Activated naive CD8-positive, alpha-beta T cell treated with anti-CD3 and anti-CD28 coated beads, Interleukin-2, amount 50 U/mL, for 24 hours (primary cell): Measurements from ENCODE around the gene CRYL1.
A peak's percentile ranks its signal among the peaks of the same experiment; 100 is the strongest.

ENCODE experiments used
- ATAC-seq: fragments of 150-1000 bp; cut with Tn5 transposase; one replicate; pipeline ENCODE4 v1.10.0; 2021
- DNase-seq: peaks from one replicate; pipeline ENCODE4 v3.0.0; 2021
- H3K27ac Mint-ChIP-seq: one replicate; pipeline ENCODE4 v1.8.0; 2021; ENCODE audit warnings: mild to moderate bottlenecking, mixed read lengths
- H3K27me3 Mint-ChIP-seq: one replicate; pipeline ENCODE4 v1.8.0; 2021; ENCODE audit warnings: mixed read lengths
- H3K36me3 Mint-ChIP-seq: one replicate; pipeline ENCODE4 v1.8.0; 2021; ENCODE audit warnings: low read depth, mixed read lengths
- H3K4me1 Mint-ChIP-seq: one replicate; pipeline ENCODE4 v1.8.0; 2021; ENCODE audit warnings: mixed read lengths
- H3K4me3 Mint-ChIP-seq: one replicate; pipeline ENCODE4 v1.8.0; 2021; ENCODE audit warnings: mild to moderate bottlenecking, moderate library complexity, mixed read lengths
- H3K9me3 Mint-ChIP-seq: one replicate; pipeline ENCODE4 v1.8.0; 2021; ENCODE audit warnings: mixed read lengths

Gene CRYL1

GRCh38 chr13:20462533-20462915 lies 63.1 kb downstream of the CRYL1 start:
- no peak for ATAC-seq
- H3K9me3 Mint-ChIP-seq = peaks cover 4% of the 10 kb centered on the region
- peaks cover 39% of the 10 kb centered on the region for H3K4me1 Mint-ChIP-seq
- H3K27ac Mint-ChIP-seq = no peak overlapping the region
- no peaks in the 10 kb centered on the region for H3K27me3 Mint-ChIP-seq
- H3K4me3 Mint-ChIP-seq = no peak overlapping the region
- DNase-seq = no peak
- H3K36me3 Mint-ChIP-seq = no peaks in the 10 kb centered on the region

DNA sequence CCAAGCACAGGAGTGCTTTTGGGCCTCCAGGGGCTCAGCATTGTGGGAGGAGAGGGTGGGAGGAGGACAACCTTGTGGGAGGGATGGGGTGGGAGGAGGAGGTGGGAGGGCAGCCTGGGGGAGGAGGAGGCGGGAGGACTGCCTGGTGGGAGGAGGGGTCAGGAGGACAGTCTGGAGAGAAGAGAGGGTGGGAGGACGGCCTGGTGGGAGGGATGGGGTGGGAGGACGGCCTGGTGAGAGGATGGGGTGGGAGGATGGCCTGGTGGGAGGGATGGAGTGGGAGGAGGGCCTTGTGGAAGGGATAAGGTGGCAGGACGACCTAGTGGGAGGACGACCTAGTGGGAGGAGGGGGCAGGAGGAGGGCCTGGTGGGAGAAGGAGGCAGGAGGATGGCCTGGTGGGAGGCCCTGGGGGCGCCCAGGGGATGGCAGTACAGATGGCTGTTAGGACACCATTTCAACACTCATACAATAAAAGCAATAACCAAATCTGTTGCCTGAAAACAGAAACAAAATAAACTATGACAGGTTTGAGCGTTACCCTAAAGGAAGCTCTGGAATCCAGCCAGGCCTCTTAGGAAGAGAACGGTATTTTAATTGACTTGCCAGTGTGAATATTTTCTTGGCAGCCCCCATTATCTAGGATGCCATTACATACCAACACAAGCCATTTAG lies 63.7 kb downstream of the CRYL1 start:
- Mint-ChIP-seq H3K4me1 (peaks cover 44% of the 10 kb centered on the region), H3K27ac (peak overlapping the region; percentile 93), H3K4me3 (peak overlapping the region; percentile 38), H3K9me3 (peaks cover 4% of the 10 kb centered on the region), H3K36me3 (no peaks in the 10 kb centered on the region), H3K27me3 (no peaks in the 10 kb centered on the region)
- no peak for DNase-seq
- ATAC-seq = no peak

DNA sequence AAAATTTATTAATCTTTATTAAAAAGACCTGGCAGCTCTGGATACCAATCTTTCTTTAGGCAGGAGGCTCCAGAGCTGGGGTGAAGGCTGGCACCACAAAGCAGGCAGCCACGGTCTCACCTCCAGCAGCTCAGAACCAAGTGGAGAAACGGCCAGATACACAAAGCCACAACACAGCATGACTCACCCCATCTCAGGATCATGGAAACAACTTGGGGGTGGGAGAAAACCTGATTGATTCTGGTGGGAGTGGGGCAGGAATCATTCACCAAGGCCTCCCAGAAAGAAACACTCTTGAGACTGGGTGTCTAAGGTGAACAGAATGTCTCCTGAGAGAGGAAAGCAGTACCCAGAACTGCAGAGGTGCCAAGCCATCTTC lies 64.2 kb downstream of the CRYL1 start:
- Mint-ChIP-seq H3K4me1 (peaks cover 49% of the 10 kb centered on the region), H3K27ac (peak overlapping the region; percentile 93), H3K27me3 (no peaks in the 10 kb centered on the region), H3K9me3 (peaks cover 4% of the 10 kb centered on the region), H3K36me3 (no peaks in the 10 kb centered on the region), H3K4me3 (peak overlapping the region; percentile 38)
- ATAC-seq (peak; percentile 87), DNase-seq (peak; percentile 51)

- DNase-seq (peak; percentile 36), ATAC-seq (no peak)
- Mint-ChIP-seq H3K4me1 (peaks cover 49% of the 10 kb centered on the region), H3K27me3 (no peaks in the 10 kb centered on the region), H3K36me3 (no peaks in the 10 kb centered on the region), H3K27ac (peak overlapping the region; percentile 93), H3K4me3 (peak overlapping the region; percentile 38), H3K9me3 (peaks cover 4% of the 10 kb centered on the region)
Measured at GRCh38 chr13:20460761-20461160, 64.9 kb downstream of the CRYL1 start.

DNA sequence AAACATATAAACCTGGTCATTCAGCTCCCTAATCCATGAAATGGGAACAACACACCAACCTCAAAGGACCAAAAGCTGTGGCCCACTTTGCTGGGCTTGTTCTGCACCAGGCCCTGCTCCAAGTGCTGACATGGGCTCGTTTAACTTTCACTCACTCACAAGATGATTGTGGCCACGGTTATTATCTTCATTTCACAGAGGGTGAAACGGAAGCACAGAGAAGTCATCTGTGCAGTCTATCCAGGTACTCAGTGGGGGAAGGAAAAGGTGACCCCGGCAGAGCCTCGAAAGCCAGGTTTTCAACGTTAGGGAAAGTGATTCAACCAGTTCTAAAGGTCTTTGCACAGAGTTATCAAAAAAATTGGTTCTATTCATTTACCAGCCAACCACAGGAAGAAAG lies 68.0 kb downstream of the CRYL1 start:
- ATAC-seq = peak; percentile 47
- Mint-ChIP-seq H3K4me3 (no peak overlapping the region), H3K4me1 (peaks cover 38% of the 10 kb centered on the region), H3K27me3 (no peaks in the 10 kb centered on the region), H3K27ac (peak overlapping the region; percentile 16), H3K36me3 (no peaks in the 10 kb centered on the region), H3K9me3 (peaks cover 4% of the 10 kb centered on the region)
- no peak for DNase-seq

DNA sequence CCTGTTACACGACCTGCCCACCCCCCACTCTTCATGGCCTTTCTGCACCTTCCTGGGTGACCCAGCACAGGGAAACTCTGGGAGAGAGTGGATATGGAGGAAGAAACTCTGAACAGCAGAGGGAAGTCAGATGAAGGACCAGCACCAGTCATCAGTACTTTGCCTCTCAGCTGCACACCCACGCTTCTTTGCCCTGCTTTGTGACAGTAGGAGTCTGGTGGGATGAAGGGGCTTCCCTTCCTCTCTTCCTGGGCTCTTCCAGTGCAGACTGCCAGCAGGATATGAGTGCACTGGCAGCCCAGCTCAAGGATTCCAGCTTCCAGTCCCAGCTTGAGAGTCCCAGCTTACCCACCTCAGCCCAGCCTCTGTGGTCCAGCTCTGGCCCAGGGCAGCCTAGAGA lies 68.9 kb downstream of the CRYL1 start:
- H3K9me3 Mint-ChIP-seq = peaks cover 4% of the 10 kb centered on the region
- DNase-seq = no peak
- H3K27ac Mint-ChIP-seq = no peak overlapping the region
- H3K36me3 Mint-ChIP-seq = no peaks in the 10 kb centered on the region
- peaks cover 35% of the 10 kb centered on the region for H3K4me1 Mint-ChIP-seq
- H3K4me3 Mint-ChIP-seq = no peak overlapping the region
- no peak for ATAC-seq
- H3K27me3 Mint-ChIP-seq = no peaks in the 10 kb centered on the region

DNA sequence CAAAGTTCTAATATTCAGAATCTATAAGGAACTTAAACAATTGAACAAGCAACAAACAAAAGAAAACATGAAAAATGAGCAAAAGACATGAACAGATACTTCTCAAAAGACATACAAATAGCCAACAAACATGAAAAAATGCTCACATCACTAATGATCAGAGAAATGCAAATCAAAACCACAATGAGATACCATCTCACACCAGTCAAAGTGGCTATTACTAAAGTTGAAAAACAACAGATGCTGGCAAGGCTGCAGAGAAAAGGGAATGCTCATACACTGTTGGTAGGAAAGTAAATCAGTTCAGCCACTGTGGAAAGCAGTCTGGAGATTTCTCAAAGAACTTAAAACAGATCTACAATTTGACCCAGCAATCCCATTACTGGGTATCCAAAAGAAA lies 74.3 kb downstream of the CRYL1 start:
- ATAC-seq (no peak), DNase-seq (no peak)
- H3K27me3 Mint-ChIP-seq = no peaks in the 10 kb centered on the region
- peaks cover 25% of the 10 kb centered on the region for H3K9me3 Mint-ChIP-seq
- H3K36me3 Mint-ChIP-seq = peaks cover 26% of the 10 kb centered on the region
- H3K4me3 Mint-ChIP-seq = no peak overlapping the region
- H3K27ac Mint-ChIP-seq = no peak overlapping the region
- H3K4me1 Mint-ChIP-seq = peaks cover 10% of the 10 kb centered on the region

- ATAC-seq = no peak
- Mint-ChIP-seq H3K27me3 (no peaks in the 10 kb centered on the region), H3K9me3 (peaks cover 35% of the 10 kb centered on the region), H3K4me1 (peaks cover 10% of the 10 kb centered on the region), H3K4me3 (no peak overlapping the region), H3K36me3 (peaks cover 36% of the 10 kb centered on the region), H3K27ac (no peak overlapping the region)
- no peak for DNase-seq
Measured at GRCh38 chr13:20448470-20448869, 77.2 kb downstream of the CRYL1 start.

DNA sequence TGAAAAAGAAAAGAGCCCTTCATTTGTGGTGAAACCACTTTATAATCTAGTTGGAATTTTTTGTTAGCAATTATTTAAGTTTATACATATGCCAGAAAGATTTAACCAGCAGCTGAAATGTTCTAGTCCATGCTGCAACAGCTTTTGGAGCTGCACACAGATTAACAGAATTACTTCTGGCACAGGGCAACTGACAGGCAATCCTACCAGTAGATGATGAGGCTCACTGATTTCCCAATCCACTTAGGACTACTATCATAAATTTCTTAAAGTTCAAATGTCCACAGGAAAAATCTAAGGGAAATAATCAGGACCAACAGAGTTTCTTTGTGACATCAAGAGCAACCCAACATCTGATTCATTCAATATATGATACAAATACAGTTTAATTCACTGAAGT lies 78.8 kb downstream of the CRYL1 start:
- no peak for DNase-seq
- Mint-ChIP-seq H3K4me3 (no peak overlapping the region), H3K27ac (no peak overlapping the region), H3K36me3 (peaks cover 36% of the 10 kb centered on the region), H3K4me1 (peaks cover 16% of the 10 kb centered on the region), H3K9me3 (peaks cover 35% of the 10 kb centered on the region), H3K27me3 (no peaks in the 10 kb centered on the region)
- no peak for ATAC-seq

DNA sequence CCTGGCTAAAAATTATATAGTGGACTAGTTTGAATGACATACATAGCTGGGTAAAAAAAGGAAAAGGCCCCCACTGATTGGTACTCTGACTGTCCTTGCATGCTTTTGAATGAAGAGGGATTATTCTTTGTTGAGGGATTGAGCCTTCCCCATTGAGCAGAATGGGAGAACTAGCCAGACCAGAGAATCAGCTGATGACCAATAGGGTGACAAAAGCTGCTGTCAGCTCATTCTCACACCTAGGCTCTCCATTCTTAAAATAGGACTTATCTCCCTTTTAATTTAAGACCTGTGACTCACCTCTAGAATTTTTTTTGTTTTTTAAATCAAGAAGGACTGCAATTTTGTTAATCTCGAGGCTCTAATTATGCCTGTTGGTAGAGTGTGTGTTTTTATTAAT lies 79.3 kb downstream of the CRYL1 start:
- ATAC-seq (no peak), DNase-seq (no peak)
- peaks cover 35% of the 10 kb centered on the region for H3K9me3 Mint-ChIP-seq
- peaks cover 12% of the 10 kb centered on the region for H3K4me1 Mint-ChIP-seq
- H3K4me3 Mint-ChIP-seq = no peak overlapping the region
- no peak overlapping the region for H3K27ac Mint-ChIP-seq
- no peaks in the 10 kb centered on the region for H3K27me3 Mint-ChIP-seq
- peaks cover 36% of the 10 kb centered on the region for H3K36me3 Mint-ChIP-seq

DNA sequence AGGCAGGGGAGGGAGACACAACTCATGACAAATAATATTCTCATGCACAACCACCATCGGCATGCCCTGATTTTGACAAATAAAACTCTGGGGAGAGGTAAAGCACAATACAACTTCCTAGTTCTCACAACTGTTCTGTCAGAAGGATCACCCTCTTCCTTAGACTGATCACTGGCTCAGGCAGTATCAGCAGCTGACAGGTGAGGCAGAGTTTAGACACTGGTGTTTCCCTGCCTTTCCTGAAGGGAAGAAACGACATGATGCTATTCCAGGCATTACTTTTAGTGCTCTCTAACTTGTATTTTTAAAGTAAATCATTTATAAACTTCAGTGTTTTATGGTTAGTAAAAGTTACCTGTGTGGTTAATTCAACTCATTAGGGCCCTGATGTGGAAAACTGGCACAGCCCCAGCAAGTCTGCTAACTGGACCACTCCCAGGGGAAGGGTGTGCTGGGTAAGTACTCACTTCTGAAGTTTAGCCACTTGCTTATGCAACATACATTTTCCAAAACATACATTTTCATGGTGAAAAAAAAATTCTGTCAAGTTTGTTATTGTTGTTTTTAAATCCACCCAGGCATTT lies 82.8 kb downstream of the CRYL1 start:
- DNase-seq = no peak
- Mint-ChIP-seq H3K36me3 (peaks cover 20% of the 10 kb centered on the region), H3K4me1 (peaks cover 8% of the 10 kb centered on the region), H3K4me3 (no peak overlapping the region), H3K27me3 (no peaks in the 10 kb centered on the region), H3K9me3 (peaks cover 19% of the 10 kb centered on the region), H3K27ac (no peak overlapping the region)
- ATAC-seq = no peak

GRCh38 chr13:20442375-20442774 lies 83.3 kb downstream of the CRYL1 start:
- peaks cover 15% of the 10 kb centered on the region for H3K9me3 Mint-ChIP-seq
- ATAC-seq (no peak), DNase-seq (no peak)
- H3K27me3 Mint-ChIP-seq = no peaks in the 10 kb centered on the region
- H3K4me1 Mint-ChIP-seq = peaks cover 8% of the 10 kb centered on the region
- H3K4me3 Mint-ChIP-seq = no peak overlapping the region
- no peak overlapping the region for H3K27ac Mint-ChIP-seq
- peaks cover 17% of the 10 kb centered on the region for H3K36me3 Mint-ChIP-seq

DNA sequence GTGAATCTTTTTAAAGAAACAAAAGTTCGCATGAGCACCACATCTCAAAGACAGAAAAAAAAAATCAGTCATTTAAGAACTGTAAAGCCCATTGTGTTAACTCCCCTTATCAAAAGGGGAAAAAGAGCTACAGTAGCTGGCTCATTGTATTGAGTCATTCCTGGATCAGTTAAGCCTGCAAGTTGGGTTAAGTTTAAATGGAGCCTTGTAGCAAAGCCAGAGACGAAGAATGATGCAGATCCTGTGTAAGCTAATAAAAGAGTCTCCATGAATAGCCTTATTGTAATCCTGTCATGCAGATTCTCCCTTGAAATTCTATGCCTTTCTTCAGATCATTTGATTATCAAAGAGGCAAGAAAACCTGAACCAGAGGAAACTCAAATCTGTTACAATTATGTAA lies 83.8 kb downstream of the CRYL1 start:
- ATAC-seq (no peak), DNase-seq (no peak)
- Mint-ChIP-seq H3K36me3 (peaks cover 15% of the 10 kb centered on the region), H3K9me3 (peaks cover 10% of the 10 kb centered on the region), H3K27me3 (no peaks in the 10 kb centered on the region), H3K4me3 (no peak overlapping the region), H3K4me1 (peaks cover 8% of the 10 kb centered on the region), H3K27ac (no peak overlapping the region)

GRCh38 chr13:20441056-20441455 lies 84.6 kb downstream of the CRYL1 start:
- Mint-ChIP-seq H3K9me3 (peaks cover 10% of the 10 kb centered on the region), H3K27ac (no peak overlapping the region), H3K27me3 (no peaks in the 10 kb centered on the region), H3K4me1 (peaks cover 8% of the 10 kb centered on the region), H3K36me3 (peaks cover 7% of the 10 kb centered on the region), H3K4me3 (no peak overlapping the region)
- no peak for DNase-seq
- no peak for ATAC-seq

GRCh38 chr13:20439261-20439660 lies 86.4 kb downstream of the CRYL1 start:
- no peak overlapping the region for H3K4me3 Mint-ChIP-seq
- no peak overlapping the region for H3K27ac Mint-ChIP-seq
- DNase-seq (no peak), ATAC-seq (no peak)
- peaks cover 1% of the 10 kb centered on the region for H3K36me3 Mint-ChIP-seq
- H3K9me3 Mint-ChIP-seq = no peaks in the 10 kb centered on the region
- H3K27me3 Mint-ChIP-seq = no peaks in the 10 kb centered on the region
- H3K4me1 Mint-ChIP-seq = peaks cover 10% of the 10 kb centered on the region

DNA sequence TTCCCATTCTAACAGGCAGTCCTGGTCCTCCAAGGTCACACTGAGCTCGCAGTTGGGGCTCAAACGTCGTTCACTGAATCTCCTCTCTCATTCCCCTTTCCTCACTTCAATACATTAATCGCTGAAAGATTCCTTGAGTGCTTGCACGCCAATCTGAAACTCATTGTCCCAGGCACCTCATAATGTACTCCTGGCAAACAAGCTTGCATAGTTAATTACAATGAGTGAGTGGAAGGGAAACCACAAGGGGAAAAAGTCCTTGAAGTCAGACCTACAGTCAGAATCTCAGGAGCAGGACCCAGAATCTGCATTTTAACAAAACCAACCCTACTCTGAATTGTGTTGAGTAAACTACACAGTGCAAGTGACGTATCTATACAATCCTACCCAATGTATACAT lies 86.9 kb downstream of the CRYL1 start:
- Mint-ChIP-seq H3K27ac (no peak overlapping the region), H3K9me3 (no peaks in the 10 kb centered on the region), H3K4me3 (no peak overlapping the region), H3K36me3 (peaks cover 1% of the 10 kb centered on the region), H3K27me3 (no peaks in the 10 kb centered on the region), H3K4me1 (peaks cover 10% of the 10 kb centered on the region)
- ATAC-seq = no peak
- DNase-seq = no peak
